Liver (tissue), 9 donors: ENCODE measurements around the gene USP48. TPM values are rescaled to one million over a fixed set of nuclear protein-coding genes. Genes with fewer than 3 reads are reported as not detected.

Experiments used
- DNase-seq: peaks from one replicate; pipeline ENCODE4 v3.0.0-alpha.2; 2017; ENCODE audit warnings: low spot score
- H3K27ac ChIP-seq, 2 donors: one replicate each; pipeline ENCODE4 v1.7.0; 2013; ENCODE audit warnings: inconsistent platforms in 2 of 2, low read length in 2 of 2, control low read depth in 1 of 2, low read depth in 1 of 2, mild to moderate bottlenecking in 1 of 2
- H3K27me3 ChIP-seq, 4 donors: one replicate each; pipeline versions ENCODE4 v1.6.1 to v1.7.0; 2013; ENCODE audit warnings: low read length in 3 of 4, inconsistent platforms in 1 of 4, mild to moderate bottlenecking in 1 of 4, moderate library complexity in 1 of 4; ENCODE audit not compliant: control insufficient read depth in 4 of 4, insufficient read depth in 4 of 4
- H3K36me3 ChIP-seq, 4 donors: one replicate each; pipeline versions ENCODE4 v1.6.1 to v1.7.0; 2013; ENCODE audit warnings: low read length in 3 of 4, mild to moderate bottlenecking in 3 of 4, low read depth in 1 of 4, moderate library complexity in 1 of 4; ENCODE audit not compliant: control insufficient read depth in 4 of 4, insufficient read depth in 3 of 4
- H3K4me1 ChIP-seq, 4 donors: one replicate each; pipeline versions ENCODE4 v1.6.1 to v1.7.0; 2013; ENCODE audit warnings: low read length in 3 of 4, mild to moderate bottlenecking in 3 of 4, moderate library complexity in 1 of 4; ENCODE audit not compliant: control insufficient read depth in 4 of 4, insufficient read depth in 4 of 4
- H3K4me3 ChIP-seq, 3 donors: one replicate each; pipeline versions ENCODE4 v1.6.1 to v1.7.0; 2013; ENCODE audit warnings: low read length in 3 of 3, control low read depth in 1 of 3, low read depth in 1 of 3, mild to moderate bottlenecking in 1 of 3
- H3K9ac ChIP-seq, 2 donors: one replicate each; pipeline ENCODE4 v1.7.0; 2013; ENCODE audit warnings: low read length in 2 of 2, mild to moderate bottlenecking in 2 of 2, moderate library complexity in 2 of 2, control low read depth in 1 of 2, low read depth in 1 of 2
- H3K9me3 ChIP-seq, 4 donors: one replicate each; pipeline versions ENCODE4 v1.6.1 to v1.7.0; 2013; ENCODE audit warnings: low read length in 3 of 4; ENCODE audit not compliant: control insufficient read depth in 4 of 4
- EGR1 ChIP-seq, 2 donors: IDR thresholded peaks; 2 replicates each; pipeline ENCODE4 v1.6.1; 2016 to 2018; ENCODE audit warnings: antibody characterized with exemption in 2 of 2, low read depth in 2 of 2
- FOXA2 ChIP-seq: IDR thresholded peaks from 2 replicates; pipeline ENCODE4 v1.6.1; 2016; ENCODE audit warnings: antibody characterized with exemption
- GABPA ChIP-seq, 2 donors: IDR thresholded peaks in 1 of 2; conservative IDR thresholded peaks in 1 of 2; 2 replicates each; pipeline ENCODE4 v1.6.1; 2016; ENCODE audit warnings: antibody characterized with exemption in 2 of 2, mild to moderate bottlenecking in 1 of 2, moderate library complexity in 1 of 2
- HNF4A ChIP-seq, 2 donors: conservative IDR thresholded peaks; 2 replicates each; pipeline ENCODE4 v1.6.1; 2016; ENCODE audit warnings: antibody characterized with exemption in 2 of 2, mild to moderate bottlenecking in 2 of 2
- HNF4G ChIP-seq: IDR thresholded peaks from 2 replicates; pipeline ENCODE4 v1.6.1; 2016; ENCODE audit warnings: antibody characterized with exemption
- JUND ChIP-seq, 2 donors: IDR thresholded peaks; 2 replicates each; pipeline ENCODE4 v1.6.1; 2016; ENCODE audit warnings: antibody characterized with exemption in 2 of 2
- SP1 ChIP-seq: IDR thresholded peaks from 2 replicates; pipeline ENCODE4 v1.6.1; 2018; ENCODE audit warnings: antibody characterized with exemption, mild to moderate bottlenecking
- TAF1 ChIP-seq: conservative IDR thresholded peaks from 2 replicates; pipeline ENCODE4 v1.6.1; 2016; ENCODE audit warnings: antibody characterized with exemption, mild to moderate bottlenecking
- YY1 ChIP-seq: IDR thresholded peaks from 2 replicates; pipeline ENCODE4 v1.6.1; 2016; ENCODE audit warnings: antibody characterized with exemption, mild to moderate bottlenecking
- WGBS: extraction: QIAGEN DNeasy Blood & Tissue Kit; methylation state at CpG from one replicate; pipeline ENCODE4 v1.1.7; 2013; 5-methylcytosine and 5-hydroxymethylcytosine counted together
- polyA plus RNA-seq, 2 donors: library from polyadenylated mRNA; stranded (reverse) in 1 of 2; unstranded in 1 of 2; fragments of 200-250 nt in 1 of 2; fragments of >200 nt in 1 of 2; fragmentation: Nextera tagmentation in 1 of 2; extraction: Ambion mirVana in 1 of 2; gene quantifications; one replicate each; pipeline versions ENCODE4 v1.2.1 to v1.2.3, GENCODE V29; 2013 to 2015
- total RNA-seq, 2 donors: library from RNA; depleted of rRNA; stranded (reverse); fragments of >200 nt; gene quantifications; one replicate each; pipeline ENCODE4 v1.2.3, GENCODE V29; 2014
- TF ChIP-seq, protein P1 (sequence below): IDR thresholded peaks from 2 replicates; pipeline ENCODE4 v1.6.1; 2016; ENCODE audit warnings: antibody characterized with exemption, mild to moderate bottlenecking
- TF ChIP-seq, protein P2 (sequence below): IDR thresholded peaks from 2 replicates; pipeline ENCODE4 v1.6.1; 2016; ENCODE audit warnings: antibody characterized with exemption
- TF ChIP-seq, protein P3 (sequence below): IDR thresholded peaks from 2 replicates; pipeline ENCODE4 v1.6.1; 2016; ENCODE audit warnings: antibody characterized with exemption
- TF ChIP-seq, protein P4 (sequence below): IDR thresholded peaks from 2 replicates; pipeline ENCODE4 v1.6.1; 2016; ENCODE audit warnings: antibody characterized with exemption
- donor health status: healthy.
- donor health status: healthy.
- donor health status: healthy.
- donor health status: healthy.
- donor health status: healthy.

Gene USP48
- total and polyA plus RNA-seq, 4 donors: 7.8 to 34.9 (median 23.1) TPM

DNA sequence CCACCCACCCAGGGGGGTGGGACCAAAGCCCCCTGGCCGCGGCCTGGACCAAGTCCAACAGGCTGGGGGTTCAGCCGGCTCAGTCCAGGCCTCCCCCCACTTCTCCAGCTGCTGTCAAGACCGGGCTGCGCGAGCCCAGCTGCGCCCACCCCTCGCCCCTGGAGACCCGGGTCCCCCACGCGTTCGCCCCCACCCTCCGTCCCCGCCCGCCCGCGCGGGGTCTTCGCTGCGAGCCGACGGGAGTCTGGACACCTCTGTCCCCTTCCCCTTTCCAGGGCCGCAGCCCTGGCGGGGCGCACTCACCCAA lies 114.0 kb downstream of the USP48 start:
- H3K36me3 ChIP-seq: no peaks in the 10 kb centered on the region
- no peaks in the 10 kb centered on the region for H3K9me3 ChIP-seq
- no peaks in the 10 kb centered on the region for H3K27me3 ChIP-seq
- TF ChIP-seq HNF4G (no peak), JUND (IDR thresholded peaks at IDR 0.05) (no peak), TAF1 (no peak), SP1 (no peak), HNF4A (conservative IDR thresholded peaks at IDR 0.05) (no peak)
- TF ChIP-seq, protein P1, sequence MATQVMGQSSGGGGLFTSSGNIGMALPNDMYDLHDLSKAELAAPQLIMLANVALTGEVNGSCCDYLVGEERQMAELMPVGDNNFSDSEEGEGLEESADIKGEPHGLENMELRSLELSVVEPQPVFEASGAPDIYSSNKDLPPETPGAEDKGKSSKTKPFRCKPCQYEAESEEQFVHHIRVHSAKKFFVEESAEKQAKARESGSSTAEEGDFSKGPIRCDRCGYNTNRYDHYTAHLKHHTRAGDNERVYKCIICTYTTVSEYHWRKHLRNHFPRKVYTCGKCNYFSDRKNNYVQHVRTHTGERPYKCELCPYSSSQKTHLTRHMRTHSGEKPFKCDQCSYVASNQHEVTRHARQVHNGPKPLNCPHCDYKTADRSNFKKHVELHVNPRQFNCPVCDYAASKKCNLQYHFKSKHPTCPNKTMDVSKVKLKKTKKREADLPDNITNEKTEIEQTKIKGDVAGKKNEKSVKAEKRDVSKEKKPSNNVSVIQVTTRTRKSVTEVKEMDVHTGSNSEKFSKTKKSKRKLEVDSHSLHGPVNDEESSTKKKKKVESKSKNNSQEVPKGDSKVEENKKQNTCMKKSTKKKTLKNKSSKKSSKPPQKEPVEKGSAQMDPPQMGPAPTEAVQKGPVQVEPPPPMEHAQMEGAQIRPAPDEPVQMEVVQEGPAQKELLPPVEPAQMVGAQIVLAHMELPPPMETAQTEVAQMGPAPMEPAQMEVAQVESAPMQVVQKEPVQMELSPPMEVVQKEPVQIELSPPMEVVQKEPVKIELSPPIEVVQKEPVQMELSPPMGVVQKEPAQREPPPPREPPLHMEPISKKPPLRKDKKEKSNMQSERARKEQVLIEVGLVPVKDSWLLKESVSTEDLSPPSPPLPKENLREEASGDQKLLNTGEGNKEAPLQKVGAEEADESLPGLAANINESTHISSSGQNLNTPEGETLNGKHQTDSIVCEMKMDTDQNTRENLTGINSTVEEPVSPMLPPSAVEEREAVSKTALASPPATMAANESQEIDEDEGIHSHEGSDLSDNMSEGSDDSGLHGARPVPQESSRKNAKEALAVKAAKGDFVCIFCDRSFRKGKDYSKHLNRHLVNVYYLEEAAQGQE: no peak
- TF ChIP-seq, protein P2, sequence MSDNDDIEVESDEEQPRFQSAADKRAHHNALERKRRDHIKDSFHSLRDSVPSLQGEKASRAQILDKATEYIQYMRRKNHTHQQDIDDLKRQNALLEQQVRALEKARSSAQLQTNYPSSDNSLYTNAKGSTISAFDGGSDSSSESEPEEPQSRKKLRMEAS: no peak
- TF ChIP-seq, protein P3, sequence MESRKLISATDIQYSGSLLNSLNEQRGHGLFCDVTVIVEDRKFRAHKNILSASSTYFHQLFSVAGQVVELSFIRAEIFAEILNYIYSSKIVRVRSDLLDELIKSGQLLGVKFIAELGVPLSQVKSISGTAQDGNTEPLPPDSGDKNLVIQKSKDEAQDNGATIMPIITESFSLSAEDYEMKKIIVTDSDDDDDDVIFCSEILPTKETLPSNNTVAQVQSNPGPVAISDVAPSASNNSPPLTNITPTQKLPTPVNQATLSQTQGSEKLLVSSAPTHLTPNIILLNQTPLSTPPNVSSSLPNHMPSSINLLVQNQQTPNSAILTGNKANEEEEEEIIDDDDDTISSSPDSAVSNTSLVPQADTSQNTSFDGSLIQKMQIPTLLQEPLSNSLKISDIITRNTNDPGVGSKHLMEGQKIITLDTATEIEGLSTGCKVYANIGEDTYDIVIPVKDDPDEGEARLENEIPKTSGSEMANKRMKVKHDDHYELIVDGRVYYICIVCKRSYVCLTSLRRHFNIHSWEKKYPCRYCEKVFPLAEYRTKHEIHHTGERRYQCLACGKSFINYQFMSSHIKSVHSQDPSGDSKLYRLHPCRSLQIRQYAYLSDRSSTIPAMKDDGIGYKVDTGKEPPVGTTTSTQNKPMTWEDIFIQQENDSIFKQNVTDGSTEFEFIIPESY: no peak
- peaks cover 20 to 47% (median 33%) of the 10 kb centered on the region in 4 donors for H3K4me1 ChIP-seq
- H3K9ac ChIP-seq: no peak overlapping the region
- no peak for DNase-seq
- no peak overlapping the region for H3K27ac ChIP-seq
- peak overlapping the region; percentile 53 to 68 (median 61) for H3K4me3 ChIP-seq
- 2% methylated on average over 25 of the region's 25 CpGs for WGBS

DNA sequence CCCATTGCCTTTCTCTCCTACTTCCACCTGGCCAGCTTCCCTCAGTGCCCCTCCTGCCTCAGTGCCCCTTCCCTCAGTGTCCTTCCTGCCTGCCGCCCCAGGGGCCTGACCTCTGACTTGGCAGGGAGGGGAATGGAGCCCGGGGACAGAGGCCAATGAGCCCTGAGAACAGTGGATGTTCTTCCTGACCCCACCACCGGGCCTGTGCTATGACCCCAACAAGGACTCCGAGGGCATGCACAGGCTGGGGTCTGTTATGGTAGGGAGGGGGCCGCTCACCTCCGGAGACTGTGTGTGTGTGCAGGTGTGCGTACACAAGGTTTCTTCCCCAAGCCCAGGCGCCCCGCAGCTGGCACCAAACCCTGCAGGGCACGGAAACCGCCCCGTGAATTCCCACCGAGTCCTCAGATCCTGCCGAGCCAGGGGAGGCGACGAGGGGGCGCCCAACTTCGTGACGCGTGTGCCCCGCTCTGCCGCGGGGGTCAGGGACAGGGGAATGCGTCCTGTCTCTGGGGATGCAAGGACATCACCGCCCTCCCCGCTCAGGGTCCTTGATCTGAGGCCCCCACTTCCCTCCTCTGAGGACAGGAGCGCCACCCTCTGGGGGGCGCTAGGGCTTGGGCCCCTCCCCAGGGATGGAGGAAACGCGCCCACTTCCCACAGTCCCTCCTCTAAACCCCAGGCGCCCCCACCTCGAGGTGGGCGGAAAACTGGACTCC lies 114.6 kb downstream of the USP48 start:
- DNase-seq: no peak
- no peak for TF ChIP-seq YY1
- no peak for TF ChIP-seq HNF4A (conservative IDR thresholded peaks at IDR 0.05)
- TF ChIP-seq GABPA (IDR thresholded peaks at IDR 0.05 in 1 of 2, conservative IDR thresholded peaks at IDR 0.05 in 1 of 2): no peak
- TF ChIP-seq, protein P2: no peak
- TF ChIP-seq FOXA2: no peak
- TF ChIP-seq, protein P4, sequence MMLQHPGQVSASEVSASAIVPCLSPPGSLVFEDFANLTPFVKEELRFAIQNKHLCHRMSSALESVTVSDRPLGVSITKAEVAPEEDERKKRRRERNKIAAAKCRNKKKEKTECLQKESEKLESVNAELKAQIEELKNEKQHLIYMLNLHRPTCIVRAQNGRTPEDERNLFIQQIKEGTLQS: no peak
- no peak for TF ChIP-seq JUND (IDR thresholded peaks at IDR 0.05)
- TF ChIP-seq EGR1 (IDR thresholded peaks at IDR 0.05; ENCODE audit: low read depth in 2 of 2): no peak
- TF ChIP-seq, protein P1: no peak
- TF ChIP-seq TAF1: no peak
- Histone ChIP-seq H3K9ac (no peak overlapping the region), H3K27me3 (no peaks in the 10 kb centered on the region), H3K4me1 (peaks cover 18 to 42% (median 30%) of the 10 kb centered on the region in 4 donors), H3K9me3 (no peaks in the 10 kb centered on the region), H3K4me3 (peak overlapping the region in 2 of 3 donors; percentile 53 to 61), H3K27ac (no peak overlapping the region), H3K36me3 (no peaks in the 10 kb centered on the region)
- WGBS: 33% methylated on average over 33 of the region's 33 CpGs
